ENCODE data around the gene SRPK1.

GRCh38 chr6:35798706-35799105, 122.2 kb downstream of the SRPK1 start:
- no peak for TF ChIP-seq POLR2A (IDR thresholded peaks at IDR 0.05)
- TF ChIP-seq, protein P1, sequence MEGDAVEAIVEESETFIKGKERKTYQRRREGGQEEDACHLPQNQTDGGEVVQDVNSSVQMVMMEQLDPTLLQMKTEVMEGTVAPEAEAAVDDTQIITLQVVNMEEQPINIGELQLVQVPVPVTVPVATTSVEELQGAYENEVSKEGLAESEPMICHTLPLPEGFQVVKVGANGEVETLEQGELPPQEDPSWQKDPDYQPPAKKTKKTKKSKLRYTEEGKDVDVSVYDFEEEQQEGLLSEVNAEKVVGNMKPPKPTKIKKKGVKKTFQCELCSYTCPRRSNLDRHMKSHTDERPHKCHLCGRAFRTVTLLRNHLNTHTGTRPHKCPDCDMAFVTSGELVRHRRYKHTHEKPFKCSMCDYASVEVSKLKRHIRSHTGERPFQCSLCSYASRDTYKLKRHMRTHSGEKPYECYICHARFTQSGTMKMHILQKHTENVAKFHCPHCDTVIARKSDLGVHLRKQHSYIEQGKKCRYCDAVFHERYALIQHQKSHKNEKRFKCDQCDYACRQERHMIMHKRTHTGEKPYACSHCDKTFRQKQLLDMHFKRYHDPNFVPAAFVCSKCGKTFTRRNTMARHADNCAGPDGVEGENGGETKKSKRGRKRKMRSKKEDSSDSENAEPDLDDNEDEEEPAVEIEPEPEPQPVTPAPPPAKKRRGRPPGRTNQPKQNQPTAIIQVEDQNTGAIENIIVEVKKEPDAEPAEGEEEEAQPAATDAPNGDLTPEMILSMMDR (IDR thresholded peaks at IDR 0.05): no peak

All from sigmoid colon (tissue), 3 donors.